ENCODE results near the gene SCARF2.

The SCARF2 gene

GRCh38 chr22:20450551-20450906 is 12.9 kb upstream of the SCARF2 start:
- Mint-ChIP-seq H3K4me3 (no peak overlapping the region), H3K9me3 (no peaks in the 10 kb centered on the region), H3K4me1 (no peaks in the 10 kb centered on the region), H3K36me3 (ENCODE audit: low read depth) (peaks cover 49% of the 10 kb centered on the region), H3K27me3 (ENCODE audit: low read depth) (no peaks in the 10 kb centered on the region), H3K27ac (no peak overlapping the region)
- TF ChIP-seq, protein P1, sequence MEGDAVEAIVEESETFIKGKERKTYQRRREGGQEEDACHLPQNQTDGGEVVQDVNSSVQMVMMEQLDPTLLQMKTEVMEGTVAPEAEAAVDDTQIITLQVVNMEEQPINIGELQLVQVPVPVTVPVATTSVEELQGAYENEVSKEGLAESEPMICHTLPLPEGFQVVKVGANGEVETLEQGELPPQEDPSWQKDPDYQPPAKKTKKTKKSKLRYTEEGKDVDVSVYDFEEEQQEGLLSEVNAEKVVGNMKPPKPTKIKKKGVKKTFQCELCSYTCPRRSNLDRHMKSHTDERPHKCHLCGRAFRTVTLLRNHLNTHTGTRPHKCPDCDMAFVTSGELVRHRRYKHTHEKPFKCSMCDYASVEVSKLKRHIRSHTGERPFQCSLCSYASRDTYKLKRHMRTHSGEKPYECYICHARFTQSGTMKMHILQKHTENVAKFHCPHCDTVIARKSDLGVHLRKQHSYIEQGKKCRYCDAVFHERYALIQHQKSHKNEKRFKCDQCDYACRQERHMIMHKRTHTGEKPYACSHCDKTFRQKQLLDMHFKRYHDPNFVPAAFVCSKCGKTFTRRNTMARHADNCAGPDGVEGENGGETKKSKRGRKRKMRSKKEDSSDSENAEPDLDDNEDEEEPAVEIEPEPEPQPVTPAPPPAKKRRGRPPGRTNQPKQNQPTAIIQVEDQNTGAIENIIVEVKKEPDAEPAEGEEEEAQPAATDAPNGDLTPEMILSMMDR (IDR thresholded peaks at IDR 0.05; ENCODE audit: unreplicated experiment in 3 of 3): no peak

DNA sequence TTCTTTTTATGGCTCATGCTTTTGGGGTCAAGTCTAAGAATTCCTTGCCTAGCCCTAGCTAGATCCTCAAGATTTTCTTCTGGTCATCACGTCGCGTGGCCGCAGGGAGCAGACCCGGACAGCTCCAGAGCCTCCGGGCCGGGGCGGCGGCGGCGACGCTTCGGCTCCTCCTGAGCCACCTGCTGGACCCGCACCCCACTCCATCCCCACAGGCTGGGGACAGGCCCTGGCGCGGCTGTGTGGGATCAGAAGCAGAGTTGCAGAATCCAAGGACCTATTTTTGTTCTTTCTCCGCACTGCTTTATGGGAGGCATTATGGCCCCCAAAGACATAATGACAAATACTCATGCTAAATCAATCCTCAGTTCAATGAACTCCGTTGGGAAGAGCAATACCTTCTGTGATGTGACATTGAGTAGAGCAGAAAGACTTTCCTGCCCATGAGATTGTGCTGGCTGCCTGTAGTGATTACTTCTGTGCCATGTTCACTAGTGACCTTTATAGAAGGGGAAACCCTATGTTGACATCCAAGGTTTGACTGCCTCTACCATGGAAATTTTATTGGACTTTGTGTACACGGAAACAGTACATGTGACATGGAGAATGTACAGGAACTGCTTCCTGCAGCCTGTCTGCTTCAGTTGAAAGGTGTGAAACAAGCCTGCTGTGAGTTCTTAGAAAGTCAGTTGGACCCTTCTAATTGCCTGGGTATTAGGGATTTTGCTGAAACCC is 12.4 kb upstream of the SCARF2 start:
- H3K36me3 Mint-ChIP-seq (ENCODE audit: low read depth): peaks cover 45% of the 10 kb centered on the region
- H3K27me3 Mint-ChIP-seq (ENCODE audit: low read depth): no peaks in the 10 kb centered on the region
- no peaks in the 10 kb centered on the region for H3K4me1 Mint-ChIP-seq
- no peaks in the 10 kb centered on the region for H3K9me3 Mint-ChIP-seq
- TF ChIP-seq, protein P1 (IDR thresholded peaks at IDR 0.05; ENCODE audit: unreplicated experiment in 3 of 3): no peak
- no peak overlapping the region for H3K4me3 Mint-ChIP-seq
- H3K27ac Mint-ChIP-seq: no peak overlapping the region

DNA sequence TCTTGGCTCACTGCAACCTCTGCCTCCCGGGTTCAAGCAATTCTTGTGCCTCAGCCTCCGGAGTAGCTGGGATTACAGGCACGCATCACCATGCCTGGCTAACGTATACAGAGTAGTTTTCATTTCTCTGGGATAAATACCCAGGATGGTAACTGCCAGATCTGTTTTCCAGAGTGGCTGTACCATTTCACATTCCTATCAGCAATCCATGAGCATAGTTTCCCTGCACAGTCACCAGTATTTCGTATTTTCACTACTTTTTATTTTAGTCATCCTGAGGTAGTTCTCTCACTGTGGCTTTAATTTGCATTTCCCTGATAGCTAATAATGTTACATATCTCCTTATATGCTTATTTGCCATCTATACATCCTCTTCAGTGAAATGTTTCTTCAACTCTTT is 11.0 kb upstream of the SCARF2 start:
- H3K27me3 Mint-ChIP-seq (ENCODE audit: low read depth): no peaks in the 10 kb centered on the region
- no peak overlapping the region for H3K27ac Mint-ChIP-seq
- H3K4me3 Mint-ChIP-seq: no peak overlapping the region
- H3K4me1 Mint-ChIP-seq: no peaks in the 10 kb centered on the region
- TF ChIP-seq, protein P1 (IDR thresholded peaks at IDR 0.05; ENCODE audit: unreplicated experiment in 3 of 3): no peak
- H3K9me3 Mint-ChIP-seq: no peaks in the 10 kb centered on the region
- H3K36me3 Mint-ChIP-seq (ENCODE audit: low read depth): peaks cover 51% of the 10 kb centered on the region

DNA sequence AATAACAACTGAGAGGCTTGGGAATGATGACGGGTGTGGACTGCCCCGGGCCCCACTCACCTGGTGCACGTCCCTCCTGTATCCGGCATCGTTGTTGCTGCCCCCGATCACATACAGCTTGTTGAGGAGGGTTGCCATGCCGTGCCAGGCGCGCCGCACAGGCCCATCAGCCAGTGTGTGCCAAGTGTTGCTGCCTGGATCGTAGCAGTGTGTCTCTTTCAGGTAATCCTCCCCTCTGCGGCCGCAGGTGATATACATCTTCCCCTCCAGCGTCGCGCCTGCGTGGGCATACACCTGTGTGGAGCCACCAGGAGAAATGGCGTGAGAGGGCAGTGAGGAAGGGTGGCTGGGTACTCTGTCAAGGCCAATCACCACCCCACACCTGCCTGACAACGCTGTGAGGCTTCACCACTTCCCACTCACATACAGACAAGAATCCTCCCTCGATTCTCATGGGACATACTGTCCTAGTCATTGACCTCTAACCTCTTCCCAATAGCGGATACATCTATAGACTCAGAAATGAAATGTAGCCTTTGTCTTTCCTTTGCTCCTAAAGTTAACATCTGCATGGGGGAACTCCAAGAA is 8.9 kb upstream of the SCARF2 start:
- no peak overlapping the region for H3K27ac Mint-ChIP-seq
- peaks cover 46% of the 10 kb centered on the region for H3K36me3 Mint-ChIP-seq (ENCODE audit: low read depth)
- no peaks in the 10 kb centered on the region for H3K9me3 Mint-ChIP-seq
- H3K4me3 Mint-ChIP-seq: no peak overlapping the region
- TF ChIP-seq, protein P1 (IDR thresholded peaks at IDR 0.05; ENCODE audit: unreplicated experiment in 3 of 3): no peak
- H3K27me3 Mint-ChIP-seq (ENCODE audit: low read depth): no peaks in the 10 kb centered on the region
- H3K4me1 Mint-ChIP-seq: no peaks in the 10 kb centered on the region

GRCh38 chr22:20444325-20444724 is 6.7 kb upstream of the SCARF2 start:
- Mint-ChIP-seq H3K4me1 (peaks cover 4% of the 10 kb centered on the region), H3K27ac (no peak overlapping the region), H3K4me3 (no peak overlapping the region), H3K9me3 (no peaks in the 10 kb centered on the region), H3K36me3 (ENCODE audit: low read depth) (peaks cover 30% of the 10 kb centered on the region), H3K27me3 (ENCODE audit: low read depth) (no peaks in the 10 kb centered on the region)
- TF ChIP-seq, protein P1 (IDR thresholded peaks at IDR 0.05; ENCODE audit: unreplicated experiment in 3 of 3): no peak
